HepG2 (cell line): ENCODE data around the gene TROAP. TPM values are rescaled to one million over a fixed set of nuclear protein-coding genes. Genes with fewer than 3 reads are reported as not detected.

Source experiments
- ASH2L ChIP-seq: fragments of 300-600, 200-600 bp; sonication (generic); IDR thresholded peaks from 2 replicates; pipeline ENCODE4 v1.7.0; 2017; ENCODE audit warnings: low read depth, mild to moderate bottlenecking, moderate library complexity, mixed read lengths, low read length; ENCODE audit not compliant: insufficient read length
- EP300 ChIP-seq, 3 experiments: sonication (generic) in 1 of 3; formaldehyde crosslinking in 1 of 3; IDR thresholded peaks; 2 replicates each; pipeline versions ENCODE4 v1.5.1 to v1.6.1; 2011 to 2020; ENCODE audit warnings: low read depth in 2 of 3, low read length in 2 of 3, borderline replicate concordance in 1 of 3, improper control_type of control experiment in 1 of 3, mild to moderate bottlenecking in 1 of 3, missing genetic modification reagents in 1 of 3, moderate library complexity in 1 of 3
- FOXM1 ChIP-seq: sonication (generic); formaldehyde crosslinking; IDR thresholded peaks from 2 replicates; pipeline ENCODE4 v1.5.0; 2020; ENCODE audit warnings: missing genetic modification reagents
- FOXO4 ChIP-seq: sonication (generic); formaldehyde crosslinking; conservative IDR thresholded peaks from 2 replicates; pipeline ENCODE4 v1.8.1; 2023; ENCODE audit warnings: missing genetic modification reagents
- GMEB1 ChIP-seq: sonication (generic); formaldehyde crosslinking; IDR thresholded peaks from 2 replicates; pipeline ENCODE4 v1.5.1; 2020; ENCODE audit warnings: missing genetic modification reagents, mild to moderate bottlenecking, borderline replicate concordance
- HMGA1 ChIP-seq: sonication (generic); formaldehyde crosslinking; conservative IDR thresholded peaks from 2 replicates; pipeline ENCODE4 v1.4.0; 2020; ENCODE audit warnings: missing genetic modification reagents
- NFIB ChIP-seq: sonication (generic); formaldehyde crosslinking; IDR thresholded peaks from 2 replicates; pipeline ENCODE4 v1.9.0; 2021; ENCODE audit warnings: missing genetic modification reagents, mild to moderate bottlenecking, borderline replicate concordance
- NR2C2 ChIP-seq: sonication (generic); formaldehyde crosslinking; IDR thresholded peaks from 2 replicates; pipeline ENCODE4 v1.4.0; 2020; ENCODE audit warnings: missing genetic modification reagents, mild to moderate bottlenecking, moderate library complexity, borderline replicate concordance
- PAWR ChIP-seq: sonication (generic); formaldehyde crosslinking; IDR thresholded peaks from 2 replicates; pipeline ENCODE4 v1.4.0; 2020; ENCODE audit warnings: missing genetic modification reagents, mild to moderate bottlenecking, borderline replicate concordance
- ZC3H13 ChIP-seq: sonication (generic); formaldehyde crosslinking; IDR thresholded peaks from 2 replicates; pipeline ENCODE4 v1.8.1; 2023; ENCODE audit warnings: mild to moderate bottlenecking, missing genetic modification reagents, moderate library complexity
- ZNF33B ChIP-seq: sonication (generic); formaldehyde crosslinking; IDR thresholded peaks from 2 replicates; pipeline ENCODE4 v1.5.1; 2020; ENCODE audit warnings: mild to moderate bottlenecking, missing genetic modification reagents
- ZNF34 ChIP-seq: sonication (generic); formaldehyde crosslinking; IDR thresholded peaks from 2 replicates; pipeline ENCODE4 v1.4.0; 2020; ENCODE audit warnings: mild to moderate bottlenecking, missing genetic modification reagents, borderline replicate concordance
- ZNF7 ChIP-seq: IDR thresholded peaks from 2 replicates; pipeline ENCODE4 v1.6.1; 2016; ENCODE audit warnings: missing biosample characterization, missing genetic modification reagents
- ZNF841 ChIP-seq: sonication (generic); formaldehyde crosslinking; IDR thresholded peaks from 2 replicates; pipeline ENCODE4 v1.8.1; 2023; ENCODE audit warnings: missing genetic modification reagents, borderline replicate concordance
- polyA plus RNA-seq, 8 experiments: library from polyadenylated mRNA; depleted of rRNA in 3 of 8; stranded (reverse) in 7 of 8; unstranded in 1 of 8; fragments of >200 nt; fragmentation: Illumina TruSeq in 4 of 8; extraction: Trizol in 4 of 8; gene quantifications; 2 replicates each; pipeline versions ENCODE4 v1.2.1 to v1.2.3, GENCODE V29; 2011 to 2016; ENCODE audit warnings: low read depth in 4 of 8, missing spikeins in 1 of 8, mixed read lengths in 1 of 8; ENCODE audit not compliant: insufficient read depth in 1 of 8
- total RNA-seq, 5 experiments: library from RNA; depleted of rRNA; stranded (reverse); fragments of >200 nt; fragmentation: Illumina TruSeq; extraction: Trizol; gene quantifications; 2 replicates each; pipeline ENCODE4 v1.2.3, GENCODE V29; 2016; ENCODE audit warnings: low read depth in 1 of 5
- TF ChIP-seq, protein P1 (sequence below): sonication (generic); formaldehyde crosslinking; IDR thresholded peaks from 2 replicates; pipeline ENCODE4 v1.5.0; 2020; ENCODE audit warnings: mild to moderate bottlenecking, missing genetic modification reagents, moderate library complexity
- TF ChIP-seq, protein P2 (sequence below): IDR thresholded peaks from 2 replicates; pipeline ENCODE4 v1.6.1; 2016; ENCODE audit warnings: low read depth, control low read depth
- TF ChIP-seq, protein P3 (sequence below), 2 experiments: IDR thresholded peaks; 2 replicates each; pipeline ENCODE4 v1.6.1; 2011 to 2012; ENCODE audit warnings: low read length in 2 of 2, borderline replicate concordance in 1 of 2, low read depth in 1 of 2, mild to moderate bottlenecking in 1 of 2, moderate library complexity in 1 of 2

Gene TROAP
- total and polyA plus RNA-seq, 2 of the 13 experiments (the other 11 are each of a cell fraction or from before 2014, with no cell fraction given): 22.5 to 30.9 TPM

- TF ChIP-seq, protein P1, sequence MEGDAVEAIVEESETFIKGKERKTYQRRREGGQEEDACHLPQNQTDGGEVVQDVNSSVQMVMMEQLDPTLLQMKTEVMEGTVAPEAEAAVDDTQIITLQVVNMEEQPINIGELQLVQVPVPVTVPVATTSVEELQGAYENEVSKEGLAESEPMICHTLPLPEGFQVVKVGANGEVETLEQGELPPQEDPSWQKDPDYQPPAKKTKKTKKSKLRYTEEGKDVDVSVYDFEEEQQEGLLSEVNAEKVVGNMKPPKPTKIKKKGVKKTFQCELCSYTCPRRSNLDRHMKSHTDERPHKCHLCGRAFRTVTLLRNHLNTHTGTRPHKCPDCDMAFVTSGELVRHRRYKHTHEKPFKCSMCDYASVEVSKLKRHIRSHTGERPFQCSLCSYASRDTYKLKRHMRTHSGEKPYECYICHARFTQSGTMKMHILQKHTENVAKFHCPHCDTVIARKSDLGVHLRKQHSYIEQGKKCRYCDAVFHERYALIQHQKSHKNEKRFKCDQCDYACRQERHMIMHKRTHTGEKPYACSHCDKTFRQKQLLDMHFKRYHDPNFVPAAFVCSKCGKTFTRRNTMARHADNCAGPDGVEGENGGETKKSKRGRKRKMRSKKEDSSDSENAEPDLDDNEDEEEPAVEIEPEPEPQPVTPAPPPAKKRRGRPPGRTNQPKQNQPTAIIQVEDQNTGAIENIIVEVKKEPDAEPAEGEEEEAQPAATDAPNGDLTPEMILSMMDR (CRISPR knock-in tag): no peak
- TF ChIP-seq NFIB (no peak), HMGA1 (CRISPR knock-in tag) (no peak), PAWR (CRISPR knock-in tag) (no peak), ZNF33B (no peak), NR2C2 (CRISPR knock-in tag) (peak; percentile 21; the same call in 1 of the 2 replicates), ZC3H13 (CRISPR knock-in tag) (no peak), EP300 (IDR thresholded peaks at IDR 0.05; ENCODE audit: low read depth in 2 of 2, low read length in 2 of 2) (no peak), EP300 (CRISPR knock-in tag; IDR thresholded peaks at IDR 0.05; ENCODE audit: borderline replicate concordance) (no peak), FOXO4 (CRISPR knock-in tag) (no peak), ZNF841 (CRISPR knock-in tag) (no peak), ZNF34 (no peak), FOXM1 (CRISPR knock-in tag) (peak; percentile 96), ASH2L (peak; percentile 63), GMEB1 (CRISPR knock-in tag) (peak; percentile 73), ZNF7 (CRISPR knock-in tag) (no peak)
- TF ChIP-seq, protein P2, sequence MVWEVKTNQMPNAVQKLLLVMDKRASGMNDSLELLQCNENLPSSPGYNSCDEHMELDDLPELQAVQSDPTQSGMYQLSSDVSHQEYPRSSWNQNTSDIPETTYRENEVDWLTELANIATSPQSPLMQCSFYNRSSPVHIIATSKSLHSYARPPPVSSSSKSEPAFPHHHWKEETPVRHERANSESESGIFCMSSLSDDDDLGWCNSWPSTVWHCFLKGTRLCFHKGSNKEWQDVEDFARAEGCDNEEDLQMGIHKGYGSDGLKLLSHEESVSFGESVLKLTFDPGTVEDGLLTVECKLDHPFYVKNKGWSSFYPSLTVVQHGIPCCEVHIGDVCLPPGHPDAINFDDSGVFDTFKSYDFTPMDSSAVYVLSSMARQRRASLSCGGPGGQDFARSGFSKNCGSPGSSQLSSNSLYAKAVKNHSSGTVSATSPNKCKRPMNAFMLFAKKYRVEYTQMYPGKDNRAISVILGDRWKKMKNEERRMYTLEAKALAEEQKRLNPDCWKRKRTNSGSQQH: peak; percentile 98
- TF ChIP-seq, protein P3, sequence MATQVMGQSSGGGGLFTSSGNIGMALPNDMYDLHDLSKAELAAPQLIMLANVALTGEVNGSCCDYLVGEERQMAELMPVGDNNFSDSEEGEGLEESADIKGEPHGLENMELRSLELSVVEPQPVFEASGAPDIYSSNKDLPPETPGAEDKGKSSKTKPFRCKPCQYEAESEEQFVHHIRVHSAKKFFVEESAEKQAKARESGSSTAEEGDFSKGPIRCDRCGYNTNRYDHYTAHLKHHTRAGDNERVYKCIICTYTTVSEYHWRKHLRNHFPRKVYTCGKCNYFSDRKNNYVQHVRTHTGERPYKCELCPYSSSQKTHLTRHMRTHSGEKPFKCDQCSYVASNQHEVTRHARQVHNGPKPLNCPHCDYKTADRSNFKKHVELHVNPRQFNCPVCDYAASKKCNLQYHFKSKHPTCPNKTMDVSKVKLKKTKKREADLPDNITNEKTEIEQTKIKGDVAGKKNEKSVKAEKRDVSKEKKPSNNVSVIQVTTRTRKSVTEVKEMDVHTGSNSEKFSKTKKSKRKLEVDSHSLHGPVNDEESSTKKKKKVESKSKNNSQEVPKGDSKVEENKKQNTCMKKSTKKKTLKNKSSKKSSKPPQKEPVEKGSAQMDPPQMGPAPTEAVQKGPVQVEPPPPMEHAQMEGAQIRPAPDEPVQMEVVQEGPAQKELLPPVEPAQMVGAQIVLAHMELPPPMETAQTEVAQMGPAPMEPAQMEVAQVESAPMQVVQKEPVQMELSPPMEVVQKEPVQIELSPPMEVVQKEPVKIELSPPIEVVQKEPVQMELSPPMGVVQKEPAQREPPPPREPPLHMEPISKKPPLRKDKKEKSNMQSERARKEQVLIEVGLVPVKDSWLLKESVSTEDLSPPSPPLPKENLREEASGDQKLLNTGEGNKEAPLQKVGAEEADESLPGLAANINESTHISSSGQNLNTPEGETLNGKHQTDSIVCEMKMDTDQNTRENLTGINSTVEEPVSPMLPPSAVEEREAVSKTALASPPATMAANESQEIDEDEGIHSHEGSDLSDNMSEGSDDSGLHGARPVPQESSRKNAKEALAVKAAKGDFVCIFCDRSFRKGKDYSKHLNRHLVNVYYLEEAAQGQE (IDR thresholded peaks at IDR 0.05; ENCODE audit: borderline replicate concordance in 1 of 2, low read depth in 1 of 2, low read length in 2 of 2): no peak
Measured at GRCh38 chr12:49322708-49323523, at the start of gene TROAP (continued).
